ENCODE data around the gene PIP5K1B. TPM values are rescaled to one million over a fixed set of nuclear protein-coding genes. Genes with fewer than 3 reads are reported as not detected.
A peak's percentile ranks its signal among the peaks of the same experiment; 100 is the strongest.

Gene PIP5K1B
- total RNA-seq, 6 donors from 2014 or later: 22.4 to 76.8 (median 47.2) TPM

DNA sequence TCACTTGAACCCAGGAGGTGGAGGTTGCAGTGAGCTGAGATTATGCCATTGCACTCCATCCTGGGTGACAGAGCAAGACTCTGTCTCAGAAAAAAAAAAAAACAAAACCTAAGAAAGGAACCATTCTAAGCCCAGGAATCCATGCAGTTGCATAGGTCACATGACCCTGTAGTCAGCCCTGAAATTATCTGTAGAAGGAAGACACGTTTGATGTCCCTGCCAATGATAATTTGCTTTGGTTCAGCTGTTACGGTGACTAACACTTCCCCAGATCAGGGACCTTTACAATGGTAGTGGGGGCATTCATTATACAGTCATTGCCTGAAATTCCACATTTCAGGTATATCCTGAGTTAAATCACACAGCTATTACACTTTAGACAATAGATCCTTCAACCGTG lies 258.4 kb downstream of the PIP5K1B start:
- peaks cover 6 to 23% (median 18%) of the 10 kb centered on the region in 4 donors for H3K4me1 ChIP-seq
- H3K27ac ChIP-seq: peak overlapping the region in 2 of 4 donors; percentile 43 to 69
- no peak overlapping the region for H3K4me3 ChIP-seq
- DNase-seq (no peak), ATAC-seq (ENCODE audit: low FRiP score in 2 of 2) (no peak)
- TF ChIP-seq EP300 (IDR thresholded peaks at IDR 0.05): no peak
- no peak for TF ChIP-seq POLR2A (IDR thresholded peaks at IDR 0.05)
- no peak for TF ChIP-seq CTCF (IDR thresholded peaks at IDR 0.05)
- no peak for TF ChIP-seq POLR2AphosphoS5 (IDR thresholded peaks at IDR 0.05)
- no peaks in the 10 kb centered on the region for H3K9me3 ChIP-seq
- H3K36me3 ChIP-seq: peaks cover 0 to 4% (median 0%) of the 10 kb centered on the region in 4 donors
- 65 to 87% methylated on average over 3 of the region's 3 CpGs for WGBS, 2 donors
- no peaks in the 10 kb centered on the region for H3K27me3 ChIP-seq

- peaks cover 6 to 23% (median 18%) of the 10 kb centered on the region in 4 donors for H3K4me1 ChIP-seq
- H3K27ac ChIP-seq: peak overlapping the region in 3 of 4 donors; percentile 25 to 69 (median 43)
- no peak overlapping the region for H3K4me3 ChIP-seq
- no peak for ATAC-seq (ENCODE audit: low FRiP score in 2 of 2)
- WGBS, 2 donors: 31 to 34% methylated on average over 3 of the region's 3 CpGs
- TF ChIP-seq POLR2AphosphoS5 (IDR thresholded peaks at IDR 0.05) (no peak), CTCF (IDR thresholded peaks at IDR 0.05) (no peak), EP300 (IDR thresholded peaks at IDR 0.05) (no peak), POLR2A (IDR thresholded peaks at IDR 0.05) (no peak)
- no peaks in the 10 kb centered on the region for H3K27me3 ChIP-seq
- H3K36me3 ChIP-seq: peaks cover 0 to 4% (median 0%) of the 10 kb centered on the region in 4 donors
- no peak for DNase-seq
- H3K9me3 ChIP-seq: no peaks in the 10 kb centered on the region
These were observed 259.1 kb downstream of the PIP5K1B start for GRCh38 chr9:68964102-68964541.

- Histone ChIP-seq H3K4me1 (peaks cover 6 to 23% (median 18%) of the 10 kb centered on the region in 4 donors), H3K27me3 (no peaks in the 10 kb centered on the region), H3K36me3 (peaks cover 0 to 4% (median 0%) of the 10 kb centered on the region in 4 donors), H3K27ac (peak overlapping the region in 2 of 4 donors; percentile 25 to 43), H3K9me3 (no peaks in the 10 kb centered on the region), H3K4me3 (no peak overlapping the region)
- DNase-seq (no peak), ATAC-seq (ENCODE audit: low FRiP score in 2 of 2) (no peak)
- TF ChIP-seq CTCF (IDR thresholded peaks at IDR 0.05) (no peak), EP300 (IDR thresholded peaks at IDR 0.05) (no peak), POLR2AphosphoS5 (IDR thresholded peaks at IDR 0.05) (no peak), POLR2A (IDR thresholded peaks at IDR 0.05) (no peak)
- WGBS, 2 donors: 67 to 69% methylated on average over 3 of the region's 3 CpGs
These were observed 259.7 kb downstream of the PIP5K1B start for GRCh38 chr9:68964765-68965164.

DNA sequence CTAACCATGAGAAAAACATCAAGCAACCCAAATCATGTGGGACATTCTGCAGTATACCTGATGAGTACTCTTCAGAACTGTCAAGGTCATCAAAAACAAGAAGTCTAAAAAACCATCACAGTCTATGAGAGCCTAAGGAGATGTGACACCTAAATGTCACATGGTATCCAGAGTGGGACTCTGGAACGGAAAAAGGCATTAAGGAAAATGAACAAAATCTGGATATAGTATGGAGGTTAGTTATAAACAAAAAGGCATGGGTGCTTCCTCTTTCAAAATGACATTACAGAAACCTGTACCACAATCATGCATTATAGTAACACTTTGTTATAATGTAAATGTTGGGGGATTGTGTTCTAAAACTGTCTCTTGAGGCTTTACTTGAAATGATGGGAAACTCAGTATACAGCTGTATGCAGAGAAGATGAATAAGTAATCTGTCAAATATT lies 261.5 kb downstream of the PIP5K1B start:
- H3K36me3 ChIP-seq: peaks cover 0 to 4% (median 0%) of the 10 kb centered on the region in 4 donors
- ATAC-seq (ENCODE audit: low FRiP score in 2 of 2) (no peak), DNase-seq (no peak)
- no peak overlapping the region for H3K27ac ChIP-seq
- H3K4me3 ChIP-seq: no peak overlapping the region
- TF ChIP-seq CTCF (IDR thresholded peaks at IDR 0.05) (no peak), POLR2AphosphoS5 (IDR thresholded peaks at IDR 0.05) (no peak), EP300 (IDR thresholded peaks at IDR 0.05) (no peak), POLR2A (IDR thresholded peaks at IDR 0.05) (no peak)
- no peaks in the 10 kb centered on the region for H3K9me3 ChIP-seq
- WGBS, 2 donors: 84 to 96% methylated on average over 1 of the region's 1 CpG
- no peaks in the 10 kb centered on the region for H3K27me3 ChIP-seq
- H3K4me1 ChIP-seq: peaks cover 6 to 23% (median 18%) of the 10 kb centered on the region in 4 donors

DNA sequence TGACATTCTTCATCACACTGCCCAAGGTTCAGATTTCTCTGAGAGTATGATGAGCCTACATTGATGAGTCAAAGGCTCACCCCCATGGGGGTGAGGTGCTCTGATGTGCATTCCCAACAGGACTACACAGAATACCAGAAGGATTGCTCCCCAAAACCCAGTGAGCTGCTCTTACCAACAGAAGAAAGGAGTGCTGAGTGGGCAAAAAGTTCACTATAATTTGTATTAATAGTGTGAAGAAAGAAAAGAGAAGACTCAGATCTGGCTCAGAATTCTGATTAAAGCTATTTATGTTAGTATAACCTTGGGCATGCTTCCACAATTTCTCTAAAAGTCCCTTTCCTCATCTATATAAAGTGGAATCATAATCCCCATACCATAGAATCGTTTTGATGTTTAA lies 262.8 kb downstream of the PIP5K1B start:
- TF ChIP-seq POLR2A (IDR thresholded peaks at IDR 0.05) (no peak), EP300 (IDR thresholded peaks at IDR 0.05) (no peak), POLR2AphosphoS5 (IDR thresholded peaks at IDR 0.05) (no peak), CTCF (IDR thresholded peaks at IDR 0.05) (no peak)
- H3K9me3 ChIP-seq: no peaks in the 10 kb centered on the region
- no peak overlapping the region for H3K4me3 ChIP-seq
- DNase-seq: no peak
- peaks cover 0 to 4% (median 0%) of the 10 kb centered on the region in 4 donors for H3K36me3 ChIP-seq
- WGBS, 2 donors: 64 to 83% methylated on average over 1 of the region's 1 CpG
- H3K4me1 ChIP-seq: peaks cover 6 to 23% (median 16%) of the 10 kb centered on the region in 4 donors
- H3K27me3 ChIP-seq: no peaks in the 10 kb centered on the region
- no peak overlapping the region for H3K27ac ChIP-seq
- no peak for ATAC-seq (ENCODE audit: low FRiP score in 2 of 2)
